K562 treated with DMSO at 1 percent for 4 hours (cell line): ENCODE measurements around the gene DBN1. TPM values are rescaled to one million over a fixed set of nuclear protein-coding genes. Genes with fewer than 3 reads are reported as not detected.

Experiments
- total RNA-seq: library from RNA; unstranded; fragments of 300-600 nt; gene quantifications from 2 replicates; pipeline ENCODE4 v1.2.3, GENCODE V29; 2022; ENCODE audit not compliant: insufficient read depth

The DBN1 gene
- total RNA-seq, result 42.5 and 57.4 TPM in 2 replicates

DNA sequence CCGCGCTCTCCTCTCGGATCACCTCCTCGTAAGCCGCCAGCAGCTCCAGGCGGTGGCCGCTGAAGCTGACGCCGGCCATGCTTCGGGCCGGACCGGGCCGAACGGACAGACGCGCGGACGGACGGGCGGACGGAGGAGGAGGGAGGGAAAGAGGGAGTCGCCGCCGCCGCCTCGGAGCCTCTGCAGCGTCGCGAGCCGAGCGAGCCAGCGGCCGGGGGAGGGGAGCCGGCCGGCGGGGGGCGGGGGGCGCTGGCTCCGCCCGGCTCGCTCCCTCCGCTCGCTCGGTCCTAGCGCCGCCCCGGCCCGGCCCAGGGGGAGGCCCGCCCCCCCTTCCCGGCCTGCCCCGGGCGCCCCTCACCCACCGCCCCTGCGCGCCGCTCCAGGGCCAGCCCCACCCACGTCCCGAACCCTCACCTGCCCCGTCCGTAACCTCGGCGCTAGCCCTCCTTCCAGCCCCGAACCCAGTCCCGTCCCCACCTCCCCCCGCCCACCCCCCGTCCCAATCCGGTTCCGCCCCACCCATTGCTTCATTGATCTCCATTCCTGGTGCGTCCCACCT, at the start of gene DBN1:
TSS of gene DBN1 (minus strand) at position 192 of the 559 bp plus-strand sequence. CDS start at position 79, 113 bp downstream.

DNA sequence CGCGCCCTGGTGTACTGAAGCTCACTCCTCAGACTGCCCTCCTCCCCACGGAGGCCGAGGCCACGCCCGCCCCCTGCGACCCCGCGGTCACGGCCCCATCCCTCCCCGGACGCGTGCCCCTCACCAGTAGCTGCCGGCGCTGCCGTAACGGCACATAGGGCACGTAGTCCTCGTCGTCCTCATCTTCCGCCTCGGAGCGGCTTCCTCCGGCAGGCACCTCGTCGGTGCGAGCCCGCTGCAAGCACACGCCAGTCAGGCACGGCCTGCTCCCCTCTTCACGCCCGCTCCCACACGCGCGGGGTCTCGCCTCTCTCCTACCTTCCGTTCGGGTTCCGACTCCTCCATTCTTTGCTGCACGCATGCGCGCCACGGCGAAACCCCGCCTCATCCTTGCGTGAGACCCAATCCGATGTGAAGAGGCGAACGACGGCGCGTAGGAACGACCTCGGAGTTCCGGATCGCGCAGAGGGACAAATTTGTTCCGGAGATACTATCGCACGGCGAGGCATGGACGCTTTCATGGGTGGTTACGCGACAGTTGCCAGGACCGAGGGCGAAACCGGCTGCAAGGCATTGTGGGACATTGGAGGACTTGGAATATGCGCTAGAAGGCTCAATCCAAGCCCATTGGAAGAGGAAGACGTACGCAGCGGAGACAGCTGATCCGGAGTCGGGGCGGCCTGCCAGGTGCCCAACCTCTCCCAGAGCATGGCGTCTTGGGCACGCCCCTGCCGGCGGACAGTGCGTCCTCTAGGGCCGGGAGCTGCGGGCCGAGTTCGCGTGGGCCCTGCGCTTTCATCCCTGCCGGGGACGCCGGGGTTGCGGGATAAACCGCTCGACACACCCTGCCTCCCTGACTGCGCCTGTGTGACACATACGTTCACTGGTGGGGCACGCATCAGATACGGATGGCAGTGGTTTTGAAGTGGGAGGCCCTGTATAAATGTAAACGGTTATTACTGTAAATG, 43.5 kb upstream of the DBN1 start, which contains the start of gene DDX41:
TSS of gene DDX41 (minus strand) at position 361 of the 968 bp plus-strand sequence. CDS start at position 345, 16 bp downstream.

DNA sequence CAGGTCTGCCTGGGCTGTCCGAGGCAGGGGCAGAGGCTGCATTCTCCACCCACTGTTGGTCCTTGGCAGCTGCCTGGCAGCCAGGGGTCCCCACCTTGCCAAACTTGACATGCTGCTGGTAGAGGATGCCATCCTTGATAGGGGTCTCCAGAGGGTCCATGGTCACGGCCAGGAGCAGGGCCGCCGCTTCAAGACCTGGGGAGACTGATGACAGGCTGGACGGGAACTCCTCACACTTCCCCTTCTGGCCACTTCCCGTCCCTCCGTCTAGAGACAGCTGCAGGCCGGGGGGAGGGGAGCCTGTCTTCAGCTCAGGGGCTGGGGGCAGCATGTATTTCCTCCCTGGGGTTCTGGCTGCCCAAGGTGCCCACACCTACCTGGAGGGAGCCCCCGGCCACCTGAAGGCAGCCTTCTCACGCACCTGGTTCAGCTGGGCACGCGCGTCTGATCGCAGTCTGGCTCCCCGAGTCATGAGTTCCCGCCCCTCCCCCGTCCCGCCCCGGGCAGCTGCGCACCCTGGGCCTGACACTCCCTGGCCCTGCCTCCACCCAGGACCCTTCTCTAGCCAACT, 36.0 kb upstream of the DBN1 start, which contains the start of gene DOK3:
TSS of gene DOK3 (minus strand) at position 446 of the 571 bp plus-strand sequence. CDS start at position 160, 286 bp downstream.

GRCh38 chr5:177497292-177498012, 24.0 kb upstream of the DBN1 start, which contains the start of gene PDLIM7:
Gene PDLIM7, minus strand, starts transcription at chr5:177497604. Its CDS starts 1,092 bp downstream, at chr5:177496512.

GRCh38 chr5:177446200-177447065, 27.0 kb downstream of the DBN1 start, which contains the start of gene PRR7:
Gene PRR7, plus strand, starts transcription at chr5:177446814. Its CDS starts 8,254 bp downstream, at chr5:177455068.

DNA sequence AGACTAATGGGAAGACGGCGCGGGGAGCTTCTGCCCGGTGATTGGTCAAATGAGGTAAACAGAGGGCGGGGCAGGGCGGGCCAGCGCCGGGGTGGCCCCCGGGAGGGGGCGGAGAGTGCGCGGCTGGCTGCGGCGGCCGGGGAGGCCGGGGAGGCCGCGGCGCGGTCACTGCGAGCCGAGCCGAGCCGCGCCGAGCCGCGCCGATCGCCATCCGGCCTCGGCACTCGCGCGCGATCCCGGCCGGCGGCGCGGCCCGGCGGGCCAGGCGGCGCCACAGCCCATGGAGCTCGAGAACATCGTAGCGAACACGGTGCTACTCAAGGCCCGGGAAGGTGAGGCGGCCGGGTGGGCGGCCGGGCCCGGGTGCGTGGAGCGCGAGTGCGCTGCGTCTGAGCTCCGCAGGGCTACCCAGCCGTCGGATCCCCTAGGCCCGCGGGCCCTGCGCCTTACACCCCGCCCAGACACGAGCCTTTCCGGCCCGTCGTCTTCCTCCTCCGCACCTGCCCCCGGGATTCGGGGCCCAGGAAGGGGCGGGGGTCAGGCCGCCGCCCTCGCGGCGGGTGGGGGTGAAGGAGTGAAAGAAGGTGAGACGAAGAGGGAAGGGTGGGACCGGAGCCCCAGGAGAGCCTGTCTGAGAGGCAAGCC, 46.7 kb downstream of the DBN1 start, which contains the start of gene GRK6:
TSS of gene GRK6 (plus strand) at position 111 of the 645 bp plus-strand sequence. CDS start at position 281, 170 bp downstream.

DNA sequence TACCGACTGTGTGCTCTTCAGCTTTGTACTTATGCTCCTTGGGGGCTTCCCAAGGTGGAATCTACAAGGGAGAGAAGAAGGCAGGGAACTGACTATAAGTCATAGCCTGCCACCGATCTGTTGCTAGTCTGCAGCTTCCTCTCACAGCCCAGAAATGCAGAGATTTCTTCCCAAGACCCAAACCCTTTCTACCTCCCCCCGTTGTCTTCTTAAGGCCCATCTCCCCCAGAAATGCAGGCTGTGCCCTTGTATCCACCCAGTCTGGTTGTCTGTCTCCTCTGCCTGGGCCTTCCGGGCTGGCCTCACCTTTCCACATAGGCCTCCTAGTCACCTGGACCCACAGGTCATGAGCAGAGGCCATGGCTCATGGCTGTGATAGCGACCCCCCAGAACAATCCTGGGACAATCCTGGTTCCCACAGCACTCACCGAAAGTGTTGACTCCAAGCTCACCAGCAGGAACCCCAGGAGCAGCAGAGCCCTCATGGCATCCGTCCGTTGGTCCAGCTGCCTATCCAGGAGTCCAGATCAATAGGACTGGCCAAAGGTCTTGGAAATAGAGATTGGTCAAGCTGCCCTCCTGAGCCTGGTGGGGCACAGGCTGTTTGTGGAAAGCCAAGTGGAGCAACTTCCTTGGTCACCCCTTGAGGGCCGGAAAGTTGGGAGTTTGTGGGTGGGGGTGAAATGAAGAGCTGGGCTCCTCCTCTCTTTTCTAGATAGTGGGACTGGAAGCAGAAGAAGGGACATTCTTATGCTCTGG, 64.2 kb downstream of the DBN1 start, which contains the start of gene F12:
TSS of gene F12 (minus strand) at position 522 of the 759 bp plus-strand sequence. CDS start at position 485, 37 bp downstream.

Other genes with a start within 250 kb of the DBN1 start
- gene RAB24, start 169.9 kb downstream of the DBN1 start, total RNA-seq, result 62.2 and 65.3 TPM in 2 replicates
- 227 and 280 TPM in 2 replicates for gene PRELID1, start 169.8 kb downstream of the DBN1 start, total RNA-seq
- gene MXD3, start 161.7 kb downstream of the DBN1 start, total RNA-seq, result 21.6 and 36.2 TPM in 2 replicates
- 298 and 335 TPM in 2 replicates for gene LMAN2, start 122.0 kb downstream of the DBN1 start, total RNA-seq
- gene RGS14, start 115.7 kb downstream of the DBN1 start, total RNA-seq, result 55.1 and 60.6 TPM in 2 replicates
- gene SLC34A1, start 89.2 kb downstream of the DBN1 start, total RNA-seq, result not detected in 2 replicates
- gene PFN3, start 73.0 kb downstream of the DBN1 start, total RNA-seq, result not detected in 2 replicates
- 12.2 and 12.7 TPM in 2 replicates for gene F12, start 64.1 kb downstream of the DBN1 start, total RNA-seq
- gene GRK6, start 47.0 kb downstream of the DBN1 start, total RNA-seq, result 65.2 and 66.7 TPM in 2 replicates
- gene PRR7, start 26.8 kb downstream of the DBN1 start, total RNA-seq, result 8.7 and 12.3 TPM in 2 replicates
- 109 and 111 TPM in 2 replicates for gene PDLIM7, start 24.0 kb upstream of the DBN1 start, total RNA-seq
- 17.6 and 19.9 TPM in 2 replicates for gene DOK3, start 36.2 kb upstream of the DBN1 start, total RNA-seq
- 102 and 110 TPM in 2 replicates for gene DDX41, start 43.3 kb upstream of the DBN1 start, total RNA-seq
- 20.5 and 32.3 TPM in 2 replicates for gene FAM193B, start 80.9 kb upstream of the DBN1 start, total RNA-seq
- gene TMED9, start 118.6 kb upstream of the DBN1 start, total RNA-seq, result 353 and 384 TPM in 2 replicates
- 15.8 and 16.2 TPM in 2 replicates for gene B4GALT7, start 126.5 kb upstream of the DBN1 start, total RNA-seq